ENCODE results near the gene ATG16L1.

Gene ATG16L1

GRCh38 chr2:233258211-233258610 is 6.7 kb downstream of the ATG16L1 start:
- DNase-seq (ENCODE audit: insufficient read length, low spot score) (no peak), FAIRE-seq (no peak)
- no peak for TF ChIP-seq POLR2A (IDR thresholded peaks at IDR 0.05; ENCODE audit: low read depth, low read length)

GRCh38 chr2:233259730-233260129 is 8.3 kb downstream of the ATG16L1 start:
- no peak for FAIRE-seq
- no peak for DNase-seq (ENCODE audit: insufficient read length, low spot score)
- TF ChIP-seq POLR2A (IDR thresholded peaks at IDR 0.05; ENCODE audit: low read depth, low read length): no peak

GRCh38 chr2:233260661-233261060 is 9.2 kb downstream of the ATG16L1 start:
- TF ChIP-seq POLR2A (IDR thresholded peaks at IDR 0.05; ENCODE audit: low read depth, low read length): no peak
- DNase-seq (ENCODE audit: insufficient read length, low spot score): no peak
- no peak for FAIRE-seq

GRCh38 chr2:233261819-233262555 is 10.5 kb downstream of the ATG16L1 start:
- DNase-seq (ENCODE audit: insufficient read length, low spot score) (no peak), FAIRE-seq (no peak)
- no peak for TF ChIP-seq POLR2A (IDR thresholded peaks at IDR 0.05; ENCODE audit: low read depth, low read length)

GRCh38 chr2:233262562-233262961 is 11.1 kb downstream of the ATG16L1 start:
- TF ChIP-seq POLR2A (IDR thresholded peaks at IDR 0.05; ENCODE audit: low read depth, low read length): no peak
- FAIRE-seq (no peak), DNase-seq (ENCODE audit: insufficient read length, low spot score) (no peak)

GRCh38 chr2:233263045-233263570 is 11.6 kb downstream of the ATG16L1 start:
- no peak for FAIRE-seq
- DNase-seq (ENCODE audit: insufficient read length, low spot score): no peak
- TF ChIP-seq POLR2A (IDR thresholded peaks at IDR 0.05; ENCODE audit: low read depth, low read length): no peak

- no peak for TF ChIP-seq POLR2A (IDR thresholded peaks at IDR 0.05; ENCODE audit: low read depth, low read length)
- DNase-seq (ENCODE audit: insufficient read length, low spot score) (no peak), FAIRE-seq (no peak)
Measured at GRCh38 chr2:233264667-233265066, 13.2 kb downstream of the ATG16L1 start.

- no peak for TF ChIP-seq POLR2A (IDR thresholded peaks at IDR 0.05; ENCODE audit: low read depth, low read length)
- no peak for FAIRE-seq
- DNase-seq (ENCODE audit: insufficient read length, low spot score): no peak
Measured at GRCh38 chr2:233265899-233266431, 14.5 kb downstream of the ATG16L1 start.

GRCh38 chr2:233266481-233266880 is 15.0 kb downstream of the ATG16L1 start:
- FAIRE-seq (no peak), DNase-seq (ENCODE audit: insufficient read length, low spot score) (no peak)
- TF ChIP-seq POLR2A (IDR thresholded peaks at IDR 0.05; ENCODE audit: low read depth, low read length): no peak

- no peak for FAIRE-seq
- TF ChIP-seq POLR2A (IDR thresholded peaks at IDR 0.05; ENCODE audit: low read depth, low read length): no peak
- no peak for DNase-seq (ENCODE audit: insufficient read length, low spot score)
Measured at GRCh38 chr2:233267516-233268245, 16.2 kb downstream of the ATG16L1 start.

- no peak for FAIRE-seq
- TF ChIP-seq POLR2A (IDR thresholded peaks at IDR 0.05; ENCODE audit: low read depth, low read length): no peak
Measured at GRCh38 chr2:233270366-233270765, 18.9 kb downstream of the ATG16L1 start.

GRCh38 chr2:233270951-233271350 is 19.5 kb downstream of the ATG16L1 start:
- TF ChIP-seq POLR2A (IDR thresholded peaks at IDR 0.05; ENCODE audit: low read depth, low read length): no peak
- no peak for FAIRE-seq
- DNase-seq (ENCODE audit: insufficient read length, low spot score): no peak

More at GRCh38 chr2:233270366-233270765, 18.9 kb downstream of the ATG16L1 start:
- no peak for DNase-seq (ENCODE audit: insufficient read length, low spot score)

- DNase-seq (ENCODE audit: insufficient read length, low spot score) (no peak), FAIRE-seq (no peak)
- no peak for TF ChIP-seq POLR2A (IDR thresholded peaks at IDR 0.05; ENCODE audit: low read depth, low read length)
Measured at GRCh38 chr2:233271693-233272092, 20.2 kb downstream of the ATG16L1 start.

GRCh38 chr2:233273120-233273519 is 21.6 kb downstream of the ATG16L1 start:
- no peak for TF ChIP-seq POLR2A (IDR thresholded peaks at IDR 0.05; ENCODE audit: low read depth, low read length)
- DNase-seq (ENCODE audit: insufficient read length, low spot score): no peak
- no peak for FAIRE-seq

Measured in H54 (cell line).